Neural progenitor cell (in vitro differentiated cells): Measurements from ENCODE around the gene TOB1.

Source experiments
- EZH2phosphoT487 ChIP-seq: fragments of 200-600 bp; sonication (generic); IDR thresholded peaks from 2 replicates; pipeline ENCODE4 v1.6.1; 2017; ENCODE audit warnings: antibody characterized with exemption
- TF ChIP-seq, protein P1 (sequence below): fragments of 200-600 bp; sonication (generic); IDR thresholded peaks from 2 replicates; pipeline ENCODE4 v1.5.1; 2017; ENCODE audit warnings: antibody characterized with exemption, mild to moderate bottlenecking

DNA sequence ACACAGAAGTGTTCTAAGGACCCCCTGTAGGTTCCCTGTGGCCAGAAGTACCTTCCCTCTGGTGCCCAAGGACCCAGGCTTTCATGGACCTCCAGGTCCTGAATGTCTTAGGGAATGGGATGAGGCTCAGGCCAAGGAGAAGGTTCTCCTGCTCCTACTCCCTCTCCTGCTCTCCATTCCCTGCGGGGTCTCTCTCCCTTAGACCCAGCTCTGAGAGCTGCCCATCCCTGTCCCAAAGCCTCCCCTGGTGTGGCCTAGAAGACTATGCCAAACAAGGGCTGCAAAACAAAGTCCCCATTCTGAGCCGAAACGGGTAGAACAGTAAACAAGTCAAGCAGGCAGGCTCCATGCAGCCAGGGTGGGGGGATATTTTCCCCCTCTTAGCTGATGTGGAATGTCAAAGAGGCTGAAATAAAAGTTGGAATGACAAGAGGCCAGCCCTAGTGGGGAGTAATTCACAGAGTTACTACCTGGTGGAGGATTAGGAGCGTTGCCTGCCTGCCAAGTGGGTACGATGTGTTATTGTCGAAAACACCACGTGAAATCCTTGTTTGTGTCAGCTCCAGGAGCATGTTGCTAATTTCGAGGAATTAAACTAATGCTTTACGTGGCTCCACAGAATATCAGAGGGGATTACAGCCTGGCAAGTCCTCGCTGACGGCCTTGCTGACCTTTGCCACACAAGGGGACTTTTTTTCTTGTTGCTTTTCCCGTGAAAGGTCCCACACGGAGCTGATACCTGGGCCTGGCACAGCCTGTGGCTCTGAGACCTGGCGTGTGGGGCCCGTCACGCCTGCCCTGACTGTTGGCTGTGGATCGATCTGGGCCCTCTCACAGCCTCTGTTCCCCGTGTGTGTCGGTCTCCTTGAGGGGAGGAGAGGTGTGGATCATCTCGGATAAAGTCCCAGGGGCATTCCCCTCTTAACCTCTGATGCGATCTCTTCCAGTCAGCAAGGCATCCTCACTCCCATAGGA, 27.9 kb downstream of the TOB1 start:
- TF ChIP-seq, protein P1, sequence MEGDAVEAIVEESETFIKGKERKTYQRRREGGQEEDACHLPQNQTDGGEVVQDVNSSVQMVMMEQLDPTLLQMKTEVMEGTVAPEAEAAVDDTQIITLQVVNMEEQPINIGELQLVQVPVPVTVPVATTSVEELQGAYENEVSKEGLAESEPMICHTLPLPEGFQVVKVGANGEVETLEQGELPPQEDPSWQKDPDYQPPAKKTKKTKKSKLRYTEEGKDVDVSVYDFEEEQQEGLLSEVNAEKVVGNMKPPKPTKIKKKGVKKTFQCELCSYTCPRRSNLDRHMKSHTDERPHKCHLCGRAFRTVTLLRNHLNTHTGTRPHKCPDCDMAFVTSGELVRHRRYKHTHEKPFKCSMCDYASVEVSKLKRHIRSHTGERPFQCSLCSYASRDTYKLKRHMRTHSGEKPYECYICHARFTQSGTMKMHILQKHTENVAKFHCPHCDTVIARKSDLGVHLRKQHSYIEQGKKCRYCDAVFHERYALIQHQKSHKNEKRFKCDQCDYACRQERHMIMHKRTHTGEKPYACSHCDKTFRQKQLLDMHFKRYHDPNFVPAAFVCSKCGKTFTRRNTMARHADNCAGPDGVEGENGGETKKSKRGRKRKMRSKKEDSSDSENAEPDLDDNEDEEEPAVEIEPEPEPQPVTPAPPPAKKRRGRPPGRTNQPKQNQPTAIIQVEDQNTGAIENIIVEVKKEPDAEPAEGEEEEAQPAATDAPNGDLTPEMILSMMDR, result no peak
- TF ChIP-seq EZH2phosphoT487, result no peak
